ENCODE data around the gene GUCA2B. TPM values are rescaled to one million over a fixed set of nuclear protein-coding genes. Genes with fewer than 3 reads are reported as not detected.

GUCA2B gene
- total RNA-seq, result not detected

GRCh38 chr1:42152907-42153600 lies at the start of gene GUCA2B:
Gene GUCA2B, plus strand, starts transcription at chr1:42153410. Its CDS starts 41 bp downstream, at chr1:42153451.

GRCh38 chr1:42164551-42165420 lies 11.6 kb downstream of the GUCA2B start, which contains the start of gene GUCA2A:
Gene GUCA2A, minus strand, starts transcription at chr1:42164745. Its CDS starts 33 bp downstream, at chr1:42164712.

Other genes with a start within 250 kb of the GUCA2B start
- gene HIVEP3, start 234.5 kb upstream of the GUCA2B start, total RNA-seq, result 1 to 10 TPM; 2.0 to 2.4 TPM
- gene GUCA2A, start 11.3 kb downstream of the GUCA2B start, total RNA-seq, result not detected
- 10 to 100 TPM; 29.6 to 32.6 TPM for gene FOXJ3, start 181.8 kb downstream of the GUCA2B start, total RNA-seq
- under 1 TPM; under 0.01 TPM for gene RIMKLA, start 227.4 kb downstream of the GUCA2B start, total RNA-seq